ENCODE data around the gene BNC2.

Gene BNC2

GRCh38 chr9:16622541-16622940 lies 247.9 kb downstream of the BNC2 start:
- no peak for DNase-seq

GRCh38 chr9:16619914-16620520 lies 250.5 kb downstream of the BNC2 start:
- DNase-seq, result no peak

- DNase-seq, result no peak
Observed at GRCh38 chr9:16619402-16619801, 251.1 kb downstream of the BNC2 start.

- no peak for DNase-seq
Observed at GRCh38 chr9:16618524-16618923, 251.9 kb downstream of the BNC2 start.

GRCh38 chr9:16616686-16617085 lies 253.8 kb downstream of the BNC2 start:
- DNase-seq, result no peak

GRCh38 chr9:16615451-16615850 lies 255.0 kb downstream of the BNC2 start:
- no peak for DNase-seq

- no peak for DNase-seq
Observed at GRCh38 chr9:16613605-16614004, 256.9 kb downstream of the BNC2 start.

- DNase-seq, result no peak
Observed at GRCh38 chr9:16613051-16613450, 257.4 kb downstream of the BNC2 start.

GRCh38 chr9:16612627-16613026 lies 257.8 kb downstream of the BNC2 start:
- DNase-seq, result no peak

- no peak for DNase-seq
Observed at GRCh38 chr9:16611983-16612382, 258.5 kb downstream of the BNC2 start.

GRCh38 chr9:16611001-16611400 lies 259.5 kb downstream of the BNC2 start:
- no peak for DNase-seq

- DNase-seq, result no peak
Observed at GRCh38 chr9:16610538-16610937, 259.9 kb downstream of the BNC2 start.

GRCh38 chr9:16608906-16609305 lies 261.6 kb downstream of the BNC2 start:
- no peak for DNase-seq

- no peak for DNase-seq
Observed at GRCh38 chr9:16602494-16602893, 268.0 kb downstream of the BNC2 start.

- DNase-seq, result no peak
Observed at GRCh38 chr9:16601991-16602390, 268.5 kb downstream of the BNC2 start.

- DNase-seq, result no peak
Observed at GRCh38 chr9:16598316-16598715, 272.2 kb downstream of the BNC2 start.

GRCh38 chr9:16597136-16597535 lies 273.3 kb downstream of the BNC2 start:
- no peak for DNase-seq

GRCh38 chr9:16595227-16595626 lies 275.2 kb downstream of the BNC2 start:
- DNase-seq, result no peak

- no peak for DNase-seq
Observed at GRCh38 chr9:16594787-16595186, 275.7 kb downstream of the BNC2 start.

- DNase-seq, result no peak
Observed at GRCh38 chr9:16593746-16594145, 276.7 kb downstream of the BNC2 start.

GRCh38 chr9:16591092-16591491 lies 279.4 kb downstream of the BNC2 start:
- no peak for DNase-seq

GRCh38 chr9:16585591-16585990 lies 284.9 kb downstream of the BNC2 start:
- no peak for DNase-seq

GRCh38 chr9:16579872-16580432 lies 290.5 kb downstream of the BNC2 start:
- DNase-seq, result no peak

- no peak for DNase-seq
Observed at GRCh38 chr9:16575986-16576245, 294.6 kb downstream of the BNC2 start.

- no peak for DNase-seq
Observed at GRCh38 chr9:16575142-16575985, 295.1 kb downstream of the BNC2 start.
